GM13977 (cell line): ENCODE measurements around the gene LYPD6B.

Experiments
- DNase-seq: peaks from one replicate; pipeline ENCODE4 v3.0.0; 2012; ENCODE audit warnings: low spot score
- in situ Hi-C: fragments of 300-500 bp; cut with MboI; formaldehyde crosslinking; loops from one replicate; pipeline ENCODE4 v1.12.0; 2022; ENCODE audit warnings: low sequenced_read_pairs, low pct_unique_long_range_greater_than_20kb, mixed read lengths, inconsistent platforms; ENCODE audit not compliant: unreplicated experiment
- TF ChIP-seq, protein P1 (sequence below): IDR thresholded peaks from 2 replicates; pipeline ENCODE4 v1.5.1; 2012; ENCODE audit warnings: mild to moderate bottlenecking, control low read depth; ENCODE audit not compliant: insufficient read depth; ENCODE audit errors: extremely low read depth, missing control alignments

LYPD6B gene, protein sequence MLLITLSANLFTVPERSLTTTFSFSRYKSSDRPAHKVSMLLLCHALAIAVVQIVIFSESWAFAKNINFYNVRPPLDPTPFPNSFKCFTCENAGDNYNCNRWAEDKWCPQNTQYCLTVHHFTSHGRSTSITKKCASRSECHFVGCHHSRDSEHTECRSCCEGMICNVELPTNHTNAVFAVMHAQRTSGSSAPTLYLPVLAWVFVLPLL

DNA sequence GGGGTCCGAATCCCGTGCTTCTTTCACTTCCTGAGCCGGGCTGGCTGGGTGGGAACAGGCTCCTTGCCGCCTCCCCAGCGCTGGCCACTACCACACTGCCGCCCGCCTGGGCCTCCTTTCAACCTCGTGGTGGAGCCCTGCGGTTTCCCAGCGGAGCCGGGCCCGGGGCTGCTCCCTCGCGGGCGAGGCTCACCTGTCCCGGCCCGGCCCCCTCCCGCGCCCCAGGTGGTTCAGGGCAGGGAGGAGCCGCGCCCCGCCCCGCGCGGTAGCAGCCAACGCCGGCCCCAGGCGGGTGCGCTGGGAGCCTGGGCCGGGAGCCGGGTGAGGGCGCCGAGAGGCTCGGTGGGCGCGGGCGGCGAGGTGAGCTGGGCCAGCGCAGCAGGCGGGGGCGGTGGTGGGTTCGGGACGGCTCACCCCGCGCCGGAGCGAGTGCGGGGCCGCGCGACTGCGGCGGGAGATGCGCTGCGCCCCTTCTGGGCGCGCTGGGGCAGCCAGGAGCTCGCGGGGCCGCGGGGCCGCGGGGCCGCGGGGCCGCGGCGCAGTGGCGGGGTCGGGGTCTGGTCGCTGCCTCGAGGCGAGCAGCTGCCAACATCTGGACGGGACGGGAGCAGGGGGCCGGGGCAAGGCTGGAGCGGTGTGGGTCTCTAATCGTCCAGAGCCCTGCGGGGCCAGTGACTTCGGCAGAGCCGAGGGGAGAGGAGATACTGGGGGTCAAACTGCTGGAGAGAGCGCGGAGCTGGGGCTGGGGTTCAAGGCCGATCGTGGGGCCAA, at the start of gene LYPD6B:
LYPD6B (plus strand) TSS at position 258 of the 771 bp plus-strand sequence. CDS start 92,250 bp downstream, outside the sequence.
- peak; percentile 65 for DNase-seq
- TF ChIP-seq, protein P1, sequence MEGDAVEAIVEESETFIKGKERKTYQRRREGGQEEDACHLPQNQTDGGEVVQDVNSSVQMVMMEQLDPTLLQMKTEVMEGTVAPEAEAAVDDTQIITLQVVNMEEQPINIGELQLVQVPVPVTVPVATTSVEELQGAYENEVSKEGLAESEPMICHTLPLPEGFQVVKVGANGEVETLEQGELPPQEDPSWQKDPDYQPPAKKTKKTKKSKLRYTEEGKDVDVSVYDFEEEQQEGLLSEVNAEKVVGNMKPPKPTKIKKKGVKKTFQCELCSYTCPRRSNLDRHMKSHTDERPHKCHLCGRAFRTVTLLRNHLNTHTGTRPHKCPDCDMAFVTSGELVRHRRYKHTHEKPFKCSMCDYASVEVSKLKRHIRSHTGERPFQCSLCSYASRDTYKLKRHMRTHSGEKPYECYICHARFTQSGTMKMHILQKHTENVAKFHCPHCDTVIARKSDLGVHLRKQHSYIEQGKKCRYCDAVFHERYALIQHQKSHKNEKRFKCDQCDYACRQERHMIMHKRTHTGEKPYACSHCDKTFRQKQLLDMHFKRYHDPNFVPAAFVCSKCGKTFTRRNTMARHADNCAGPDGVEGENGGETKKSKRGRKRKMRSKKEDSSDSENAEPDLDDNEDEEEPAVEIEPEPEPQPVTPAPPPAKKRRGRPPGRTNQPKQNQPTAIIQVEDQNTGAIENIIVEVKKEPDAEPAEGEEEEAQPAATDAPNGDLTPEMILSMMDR = no peak
- in situ Hi-C loops = loop anchor here (25.0 kb wide), 1 partner anchor 274 kb away; no protein-coding TSS in a partner anchor

DNA sequence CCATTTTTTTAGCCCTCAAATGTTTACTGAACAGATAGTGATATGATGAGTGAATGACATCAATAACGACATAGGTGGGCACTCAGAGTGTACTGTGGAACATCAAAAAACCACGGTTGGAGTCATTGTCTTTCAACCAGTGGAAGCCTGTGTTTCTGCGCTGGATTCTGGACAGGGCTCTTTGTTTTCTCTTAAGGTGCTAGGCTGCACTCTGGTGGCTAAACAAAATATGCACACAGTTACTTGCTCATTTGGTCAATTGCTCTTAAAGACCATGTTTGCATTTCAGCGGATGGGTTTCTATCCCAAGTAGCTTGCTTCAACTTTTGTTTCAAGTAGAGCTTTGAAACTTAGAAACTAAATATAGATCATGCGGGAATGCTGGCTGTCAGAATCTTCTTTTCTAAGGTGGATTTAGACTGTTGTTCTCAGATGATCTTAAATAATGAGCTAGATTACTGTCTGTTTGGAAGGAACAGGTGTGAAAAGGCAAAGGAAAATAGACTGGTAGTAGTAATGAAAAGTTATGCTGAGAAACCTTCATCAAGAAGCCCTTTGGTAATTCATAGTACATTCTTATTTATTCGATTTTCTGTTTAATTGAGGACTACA, 48.5 kb upstream of the LYPD6B start:
- peak; percentile 78 for DNase-seq
- in situ Hi-C loops = loop anchor here (25.0 kb wide), 2 partner anchors 453 to 1003 kb away; no protein-coding TSS in a partner anchor

DNA sequence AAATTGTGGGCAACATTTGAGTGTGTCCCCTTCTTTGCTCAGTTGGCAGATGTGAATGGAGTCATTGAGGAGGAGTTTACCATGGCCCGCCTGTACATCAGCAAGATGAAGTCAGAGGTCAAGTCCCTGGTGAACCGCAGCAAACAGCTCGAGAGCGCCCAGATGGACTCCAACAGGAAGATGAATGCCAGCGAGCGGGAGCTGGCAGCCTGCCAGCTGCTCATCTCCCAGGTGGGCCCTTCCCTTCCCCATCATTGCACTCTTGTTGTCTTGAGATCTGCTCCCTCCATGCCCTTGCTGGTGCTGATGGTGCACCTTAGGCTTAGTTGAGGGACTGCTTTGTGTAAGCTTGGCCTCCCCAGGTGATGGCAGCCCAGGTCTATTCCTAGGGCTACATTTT, 47.5 kb upstream of the LYPD6B start:
- in situ Hi-C loops = loop anchor here (25.0 kb wide), 2 partner anchors 454 to 1004 kb away; no protein-coding TSS in a partner anchor
- TF ChIP-seq, protein P1 = no peak
- DNase-seq = no peak

More for the DNA sequence above, 48.5 kb upstream of the LYPD6B start:
- TF ChIP-seq, protein P1 = peak; percentile 69

DNA sequence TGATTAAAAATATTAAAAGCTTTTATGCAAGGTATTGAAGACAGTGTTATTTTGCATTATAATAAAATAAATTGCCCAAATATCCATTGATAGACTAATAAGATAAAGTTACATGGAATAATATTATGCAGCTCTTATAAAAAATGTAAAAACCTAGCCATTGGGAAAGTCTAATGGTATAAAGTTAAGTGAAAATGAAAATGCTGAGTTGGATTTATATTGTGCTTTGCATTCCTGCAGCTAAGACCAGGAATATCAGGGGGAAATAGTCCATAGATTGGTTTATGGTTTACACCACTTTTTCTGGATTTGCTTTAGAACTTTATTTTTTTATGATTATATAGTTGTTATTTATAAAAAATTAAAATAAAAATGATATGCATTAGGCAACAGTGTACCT, 46.1 kb upstream of the LYPD6B start:
- no peak for DNase-seq
- in situ Hi-C loops = loop anchor here (25.0 kb wide), 2 partner anchors 455 to 1005 kb away; no protein-coding TSS in a partner anchor
- TF ChIP-seq, protein P1 = no peak

DNA sequence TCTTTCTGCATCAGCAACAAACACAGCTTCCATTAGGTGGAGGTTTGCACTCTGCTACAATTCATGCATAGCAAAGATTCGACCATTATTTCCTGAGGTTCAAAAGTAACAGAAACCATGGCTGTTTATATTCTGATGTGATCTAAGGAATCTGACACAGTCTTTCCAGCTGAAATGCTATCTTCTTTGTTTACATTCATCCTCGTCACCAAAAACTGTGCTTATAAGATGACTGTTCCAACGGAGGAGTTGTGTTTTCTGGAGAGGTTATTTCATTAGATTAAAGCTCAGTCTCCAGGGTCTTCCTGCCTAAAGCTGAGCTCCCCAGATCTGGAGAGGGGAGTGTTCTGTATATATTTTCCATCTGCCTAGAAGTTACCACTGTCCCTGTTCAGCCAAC, 45.1 kb upstream of the LYPD6B start:
- TF ChIP-seq, protein P1 = no peak
- no peak for DNase-seq
- in situ Hi-C loops = loop anchor here (25.0 kb wide), 2 partner anchors 456 to 1006 kb away; no protein-coding TSS in a partner anchor

DNA sequence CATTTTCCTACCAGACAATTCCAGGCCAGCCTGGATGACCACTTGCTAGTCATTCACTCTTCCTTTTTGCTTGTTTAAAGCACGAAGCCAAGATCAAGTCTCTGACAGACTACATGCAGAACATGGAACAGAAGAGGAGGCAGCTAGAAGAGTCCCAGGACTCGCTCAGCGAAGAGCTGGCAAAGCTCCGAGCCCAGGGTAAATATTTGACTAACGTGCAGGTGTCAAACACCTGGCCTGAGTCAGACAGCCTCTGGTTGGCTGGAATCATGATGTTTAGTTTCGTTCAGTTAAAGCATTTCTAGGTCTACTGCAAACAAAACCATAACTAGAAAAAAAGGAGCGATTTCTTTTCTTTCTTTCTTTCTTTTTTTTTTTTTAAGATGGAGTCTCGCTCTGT, 44.2 kb upstream of the LYPD6B start:
- no peak for DNase-seq
- in situ Hi-C loops = loop anchor here (25.0 kb wide), 2 partner anchors 457 to 1007 kb away; no protein-coding TSS in a partner anchor
- TF ChIP-seq, protein P1 = no peak
